Stimulated activated CD4-positive, alpha-beta T cell treated with anti-CD3 and anti-CD28 coated beads, Interleukin-15, amount 100 ng/mL, for 48 hours (primary cell): ENCODE results near the gene RARS2.

Experiments used
- DNase-seq, 2 donors: peaks; one replicate each; pipeline ENCODE4 v3.0.0-alpha.2; 2020; ENCODE audit warnings: low read depth in 2 of 2

The RARS2 gene

GRCh38 chr6:87574237-87574804, 15.5 kb downstream of the RARS2 start:
- no peak for DNase-seq

DNA sequence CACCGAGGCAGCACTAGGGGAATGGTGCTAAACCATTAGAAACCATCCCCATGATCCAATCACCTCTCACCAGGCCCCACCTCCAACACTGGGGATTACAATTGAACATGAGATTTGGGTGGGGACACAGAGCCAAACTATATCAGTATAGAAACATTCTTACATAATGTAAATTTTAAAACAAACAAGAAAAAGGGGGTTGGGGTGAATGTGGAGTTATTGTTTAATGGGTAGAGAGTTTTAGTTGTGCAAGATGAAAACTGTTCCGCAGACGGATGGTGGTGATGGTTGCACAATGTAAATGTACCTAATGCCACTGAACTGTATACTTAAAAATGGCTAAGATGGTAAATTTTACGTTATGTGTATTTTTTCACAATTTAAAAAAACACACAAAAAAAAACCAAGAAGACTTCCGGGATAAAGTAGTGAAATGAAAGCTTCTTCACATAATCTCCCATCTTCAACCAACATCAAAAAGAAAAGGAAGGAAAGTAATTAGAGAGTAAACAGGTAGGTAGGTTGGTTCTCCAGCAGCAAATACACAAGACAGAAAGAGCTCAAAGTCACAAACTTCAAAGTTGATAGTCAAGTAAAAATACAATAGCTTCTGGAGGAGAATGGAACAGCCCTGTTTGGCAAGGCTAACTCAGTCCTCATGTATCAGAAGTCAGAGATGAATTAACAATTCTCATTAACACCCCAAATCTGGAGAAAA, 16.3 kb downstream of the RARS2 start:
- DNase-seq: no peak

- DNase-seq: no peak
Observed at GRCh38 chr6:87572883-87573282, 16.9 kb downstream of the RARS2 start.

DNA sequence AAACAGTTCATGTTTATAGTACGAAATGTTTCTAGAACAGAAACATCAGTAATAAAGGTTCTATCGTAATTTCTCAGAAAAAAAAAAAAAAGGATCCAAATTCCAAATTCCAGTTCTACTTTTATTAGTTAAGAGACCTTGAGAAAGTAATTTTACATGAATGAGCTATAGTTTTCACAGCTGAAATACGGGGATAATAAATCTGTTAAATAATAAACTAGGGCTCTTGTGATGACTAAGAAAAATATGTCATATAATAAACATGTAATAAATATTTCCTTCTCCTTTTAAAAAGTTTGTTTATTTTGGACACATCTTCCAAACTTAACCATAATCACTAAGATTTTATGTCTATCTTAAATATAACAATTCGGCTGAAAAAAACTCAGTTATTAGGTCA, 17.8 kb downstream of the RARS2 start:
- no peak for DNase-seq

DNA sequence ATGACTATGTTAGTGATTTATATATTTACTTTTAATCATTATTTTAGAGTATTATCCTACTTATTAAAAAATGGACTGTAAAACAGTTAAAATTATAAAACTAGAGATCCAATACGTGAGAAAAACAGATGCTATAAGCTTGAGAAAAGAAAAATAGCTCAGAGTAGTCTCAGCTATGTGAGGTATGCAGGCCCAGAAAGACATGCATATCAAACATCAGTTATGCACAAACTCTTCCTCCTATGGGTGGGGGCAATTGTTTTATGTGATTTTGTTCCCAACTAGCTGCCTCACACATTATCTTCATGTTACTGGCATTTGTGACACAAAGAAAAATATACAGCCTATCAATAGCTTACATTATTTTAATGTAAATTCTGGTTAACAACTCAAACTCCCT, 28.8 kb downstream of the RARS2 start:
- DNase-seq: no peak

DNA sequence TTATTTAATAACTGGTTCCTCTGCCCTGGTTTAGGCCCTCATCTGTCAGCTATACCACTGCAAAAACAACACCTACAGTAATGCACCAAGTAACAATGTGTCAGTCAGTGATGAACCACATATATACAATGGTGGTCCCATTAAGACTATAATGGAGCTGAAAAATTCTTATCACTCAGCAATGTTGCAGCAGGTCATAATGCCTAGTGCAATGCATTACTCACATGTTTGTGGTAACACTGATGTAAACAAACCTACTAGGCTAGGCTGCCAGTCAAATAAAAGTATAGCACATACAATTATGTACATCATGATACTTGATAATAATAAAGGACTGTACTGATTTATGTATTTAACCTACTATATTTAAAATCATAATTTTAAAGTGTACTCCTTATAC, 31.3 kb downstream of the RARS2 start:
- no peak for DNase-seq

DNA sequence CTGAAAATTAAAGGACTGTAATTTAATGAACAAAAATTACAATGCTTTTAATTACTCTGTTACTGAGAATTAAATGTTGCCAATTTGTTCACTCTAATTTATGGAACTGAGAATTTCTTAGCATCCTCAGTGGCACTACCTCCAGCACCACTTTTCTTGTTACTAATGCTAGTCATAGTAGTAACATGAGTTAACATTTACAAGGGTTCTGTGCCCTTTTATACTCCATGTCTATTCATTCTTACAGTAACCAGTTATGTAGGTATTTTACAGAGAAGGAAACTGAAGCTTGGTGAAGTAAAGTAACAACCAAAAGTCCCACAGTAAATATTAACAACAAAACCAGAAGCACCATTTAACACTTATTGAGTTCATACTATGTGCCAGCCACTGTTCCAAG, 34.3 kb downstream of the RARS2 start:
- no peak for DNase-seq

DNA sequence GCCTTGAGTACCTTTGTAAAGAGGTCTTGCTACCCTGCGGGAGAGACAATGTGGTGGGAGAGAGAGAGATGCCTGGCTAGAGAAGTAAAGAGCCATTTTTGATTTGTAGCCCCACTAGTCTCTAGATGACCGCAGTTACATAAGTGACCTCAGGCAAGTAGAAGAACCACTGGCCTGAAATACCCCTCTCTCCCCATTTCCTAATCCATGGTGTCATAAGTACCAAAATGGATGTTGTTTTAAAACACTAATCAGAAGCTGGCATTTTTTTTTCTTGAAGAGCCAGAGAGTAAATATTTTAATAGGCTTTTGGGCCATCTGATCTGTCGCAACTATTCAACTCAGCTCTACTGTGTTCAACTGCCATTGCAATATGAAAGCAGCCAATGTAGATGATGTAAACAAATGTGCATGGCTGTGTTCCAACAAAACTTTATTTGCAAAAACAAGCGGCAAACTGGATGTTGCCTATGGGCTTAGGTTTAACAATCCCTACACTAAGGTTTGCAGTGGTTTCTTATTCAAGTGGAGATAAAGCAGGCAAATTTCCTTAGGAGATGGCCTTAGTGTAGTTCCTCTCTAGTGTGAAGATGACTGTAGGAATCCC, 36.5 kb downstream of the RARS2 start:
- no peak for DNase-seq

DNA sequence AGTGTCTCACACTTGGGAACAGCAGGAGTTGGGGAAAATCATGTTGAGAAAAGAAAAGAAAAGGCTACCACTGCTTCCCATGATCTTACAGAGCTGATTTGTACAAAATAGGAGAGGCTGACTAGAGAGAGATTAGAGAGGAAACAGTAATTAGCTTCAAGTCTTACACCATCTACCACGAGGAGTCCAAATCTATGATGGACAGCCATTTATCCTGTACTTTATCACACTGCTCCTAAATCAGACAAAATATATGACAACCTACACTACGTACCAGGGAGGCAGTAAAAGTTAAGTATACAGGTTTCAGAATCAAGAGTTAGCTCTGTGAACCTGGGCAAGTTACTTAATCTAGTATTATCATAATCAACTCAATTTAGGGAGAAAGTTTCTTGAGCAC, 38.0 kb downstream of the RARS2 start:
- no peak for DNase-seq

DNA sequence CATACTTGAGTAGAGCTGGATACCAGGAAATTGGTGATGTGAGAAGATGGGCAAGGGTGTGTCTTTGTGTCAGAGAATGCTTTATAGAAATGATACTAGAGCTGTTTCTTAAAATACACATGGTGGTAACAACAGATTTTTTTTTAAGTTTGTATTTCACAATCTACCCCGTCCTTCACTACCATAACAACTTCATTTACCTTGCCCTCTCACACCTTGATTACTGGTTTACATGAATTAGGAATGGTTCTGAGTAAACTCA, 45.4 kb downstream of the RARS2 start:
- no peak for DNase-seq

- no peak for DNase-seq
Observed at GRCh38 chr6:87543696-87544473, 45.9 kb downstream of the RARS2 start.

DNA sequence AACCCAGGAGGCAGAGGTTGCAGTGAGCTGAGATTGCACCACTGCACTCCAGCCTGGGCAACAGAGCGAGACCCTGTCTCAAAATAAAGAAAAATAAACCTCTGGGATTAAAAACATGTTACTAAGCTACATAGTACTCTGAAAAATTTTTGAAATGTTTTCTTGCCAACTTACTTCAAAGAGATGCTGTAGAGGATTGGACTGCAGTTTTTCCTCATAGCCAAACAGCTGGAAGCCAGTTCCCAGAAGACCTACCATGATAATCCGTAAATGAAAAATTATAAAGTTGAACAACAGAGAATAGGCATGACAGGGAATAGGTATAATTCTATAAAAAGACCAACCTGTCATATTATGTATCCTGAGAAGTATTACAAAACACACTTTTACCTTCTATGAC, 48.0 kb downstream of the RARS2 start:
- no peak for DNase-seq

- DNase-seq: no peak
Observed at GRCh38 chr6:87541041-87541440, 48.7 kb downstream of the RARS2 start.

GRCh38 chr6:87540539-87540938, 49.2 kb downstream of the RARS2 start:
- no peak for DNase-seq

- no peak for DNase-seq
Observed at GRCh38 chr6:87539554-87539953, 50.2 kb downstream of the RARS2 start.

DNA sequence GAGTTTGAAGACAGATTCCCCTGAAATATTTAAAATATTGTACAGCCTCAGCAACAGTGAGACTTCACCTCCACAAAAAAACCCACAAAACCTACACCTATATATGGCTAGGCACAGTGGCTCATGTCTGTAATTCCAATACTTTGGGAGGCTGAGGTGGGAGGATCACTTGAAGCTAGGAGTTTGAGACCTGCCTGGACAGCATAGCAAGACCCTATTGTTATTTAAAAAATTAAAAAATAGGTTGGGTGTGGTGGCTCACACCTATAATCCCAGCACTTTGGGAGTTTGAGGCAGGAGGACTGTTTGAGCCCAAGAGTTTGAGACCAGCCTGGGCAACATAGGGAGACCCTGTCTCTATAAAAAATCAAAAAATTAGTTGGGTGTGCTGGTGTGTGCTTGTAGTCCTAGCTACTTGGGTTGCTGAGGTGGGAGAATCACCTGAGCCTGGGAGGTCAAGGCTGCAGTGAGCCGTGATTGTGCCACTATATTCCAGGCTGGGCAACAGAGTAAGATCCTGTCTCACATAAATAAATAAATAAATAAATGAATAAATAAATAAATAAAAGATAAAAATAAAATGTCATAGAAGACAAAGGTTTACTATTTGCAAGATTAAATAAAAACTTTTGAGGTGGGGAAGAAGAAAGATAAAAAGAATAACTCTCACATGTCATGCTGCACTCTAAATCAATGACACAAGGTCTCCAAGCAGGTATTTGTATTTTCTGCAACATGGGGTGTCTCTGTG, 51.1 kb downstream of the RARS2 start:
- no peak for DNase-seq

- no peak for DNase-seq
Observed at GRCh38 chr6:87534377-87535047, 55.3 kb downstream of the RARS2 start.

GRCh38 chr6:87529221-87529620, 60.6 kb downstream of the RARS2 start:
- DNase-seq: no peak

DNA sequence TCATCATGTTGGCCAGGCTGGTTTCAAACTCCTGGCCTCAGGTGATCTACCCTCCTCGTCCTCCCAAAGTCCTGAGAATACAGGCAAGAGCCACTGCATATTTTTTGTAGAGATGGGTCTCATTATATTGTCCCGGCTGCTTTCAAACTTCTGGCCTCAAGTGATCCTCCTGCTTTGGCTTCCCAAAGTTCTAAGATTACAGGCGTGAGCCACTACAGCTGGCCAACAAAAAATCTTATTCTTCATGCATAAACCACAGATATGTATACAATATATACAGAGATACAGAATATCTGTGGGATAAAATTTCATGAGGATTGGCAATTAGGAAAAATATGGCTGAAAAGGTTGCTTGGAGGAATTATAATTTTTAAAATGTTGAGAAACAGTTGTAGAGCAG, 67.1 kb downstream of the RARS2 start:
- no peak for DNase-seq

DNA sequence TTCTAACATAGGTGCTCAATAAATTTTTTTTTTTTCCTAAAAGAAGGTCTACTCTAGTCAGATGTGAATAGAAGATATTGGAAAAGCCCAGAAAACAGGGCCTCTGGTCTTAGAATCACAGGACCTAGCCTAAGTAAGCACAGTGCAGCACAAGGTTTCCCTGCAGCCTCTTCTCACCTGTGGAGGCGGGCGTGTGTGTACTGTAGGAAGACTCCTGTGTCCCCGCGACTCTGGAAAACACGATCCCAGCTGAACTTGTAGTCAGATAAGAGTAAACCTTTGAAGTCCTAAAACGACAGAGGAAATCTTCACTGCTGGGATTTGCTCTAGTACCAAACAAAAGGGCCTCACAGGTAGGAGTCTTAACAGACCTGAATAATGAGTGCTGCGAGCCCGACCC, 71.3 kb downstream of the RARS2 start:
- no peak for DNase-seq

GRCh38 chr6:87514831-87515230, 75.0 kb downstream of the RARS2 start:
- DNase-seq: no peak

DNA sequence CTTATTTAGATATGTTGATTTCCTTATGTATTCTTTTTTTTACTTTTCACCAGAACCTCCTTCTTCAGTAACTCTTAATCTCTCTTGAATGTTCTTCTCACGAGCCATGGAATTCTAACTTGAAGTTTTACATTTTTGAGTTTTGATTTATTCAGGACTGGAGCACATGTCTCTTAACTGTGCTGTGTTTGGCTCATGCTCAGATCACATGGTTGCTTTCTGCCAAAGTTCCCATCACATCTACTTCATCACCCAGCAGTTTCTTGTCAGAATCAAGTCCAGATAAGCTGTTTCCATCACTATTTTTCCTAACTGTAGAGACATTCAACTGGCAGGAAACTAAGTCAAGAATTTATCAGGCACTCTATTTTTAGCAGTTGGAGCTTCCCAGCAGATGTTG, 85.3 kb downstream of the RARS2 start:
- DNase-seq: no peak
